Small intestine (tissue), 16 donors: ENCODE data around the gene GAB2. TPM values are rescaled to one million over a fixed set of nuclear protein-coding genes. Genes with fewer than 3 reads are reported as not detected.
"Not testable (repeated sequence)": the region's sequence is repeated elsewhere in the genome, so short reads cannot be mapped to it uniquely, and the experiment has no call there.

Source experiments
- DNase-seq, 2 donors: peaks; one replicate each; pipeline versions ENCODE4 v3.0.0 to v3.0.0-alpha.2; 2013
- FAIRE-seq: peaks from 2 replicates; lab custom pipeline; 2012; peaks lifted over from hg19 to GRCh38; lab: Jason Lieb, UNC
- H3K27ac ChIP-seq, 3 donors: one replicate each; pipeline ENCODE4 v1.5.1; 2013; ENCODE audit warnings: low read length in 2 of 3, mild to moderate bottlenecking in 2 of 3, control low read depth in 1 of 3, inconsistent platforms in 1 of 3, low read depth in 1 of 3, moderate library complexity in 1 of 3
- H3K27me3 ChIP-seq, 3 donors: one replicate each; pipeline ENCODE4 v1.6.1; 2013; ENCODE audit warnings: low read length in 3 of 3, inconsistent platforms in 1 of 3; ENCODE audit not compliant: control insufficient read depth in 3 of 3, insufficient read depth in 3 of 3
- H3K36me3 ChIP-seq, 3 donors: one replicate each; pipeline ENCODE4 v1.6.1; 2013; ENCODE audit warnings: low read length in 3 of 3, inconsistent platforms in 1 of 3, low read depth in 1 of 3, mild to moderate bottlenecking in 1 of 3, moderate library complexity in 1 of 3; ENCODE audit not compliant: control insufficient read depth in 3 of 3, insufficient read depth in 2 of 3
- H3K4me1 ChIP-seq, 3 donors: one replicate each; pipeline ENCODE4 v1.6.1; 2013; ENCODE audit warnings: low read length in 2 of 3, inconsistent platforms in 1 of 3, low read depth in 1 of 3, mild to moderate bottlenecking in 1 of 3, moderate library complexity in 1 of 3; ENCODE audit not compliant: control insufficient read depth in 3 of 3, insufficient read depth in 2 of 3
- H3K4me3 ChIP-seq, 3 donors: one replicate each; pipeline ENCODE4 v1.5.1; 2013; ENCODE audit warnings: low read length in 3 of 3, control low read depth in 1 of 3, inconsistent platforms in 1 of 3, low read depth in 1 of 3, mild to moderate bottlenecking in 1 of 3, moderate library complexity in 1 of 3
- H3K9me3 ChIP-seq, 2 donors: one replicate each; pipeline ENCODE4 v1.6.1; 2013; ENCODE audit warnings: low read depth in 1 of 2, low read length in 1 of 2; ENCODE audit not compliant: control insufficient read depth in 2 of 2, insufficient read depth in 1 of 2
- WGBS, 3 donors: extraction: QIAGEN DNeasy Blood & Tissue Kit; methylation state at CpG; one replicate each; pipeline ENCODE4 v1.1.7; 2013; 5-methylcytosine and 5-hydroxymethylcytosine counted together
- long read RNA-seq, 10 donors: transcript quantifications; one replicate each; lab custom pipeline, GENCODE V29; 2026
- polyA plus RNA-seq, 4 donors: library from polyadenylated mRNA; stranded (reverse) in 3 of 4; unstranded in 1 of 4; fragments of 200-250 nt in 3 of 4; fragments of 120-200 nt in 1 of 4; gene quantifications; one replicate each; pipeline versions ENCODE4 v1.2.1 to v1.2.3, GENCODE V29; 2013
- donor health status: healthy with polysubstance abuse.
- donor health status: control.
- donor health status: control.
- donor health status: Bipolar disorder and iron deficiency.
- donor health status: healthy.

Gene GAB2
- 10 to 100 TPM in 1 of 4 donors, 1 to 10 TPM in 3; 6.8 to 13.6 (median 8.5) TPM for polyA plus RNA-seq
- long read RNA-seq, donor 1, full-length matches to known transcripts: 1 of 7 reads
- long read RNA-seq, donor 1, partial matches to known transcripts: 6 of 7 reads
- long read RNA-seq, donor 1, other reads (novel, unspliced or antisense): 0 of 7 reads
- long read RNA-seq, donor 2: 0 reads
- long read RNA-seq, donor 3: 0 reads
- long read RNA-seq, donor 4: 0 reads
- long read RNA-seq, donor 5: 0 reads
- long read RNA-seq, donor 6: 0 reads
- long read RNA-seq, donor 7: 0 reads
- long read RNA-seq, donor 8: 0 reads
- long read RNA-seq, donor 9: 0 reads
- long read RNA-seq, donor 10: 0 reads

- WGBS, 3 donors: 0 to 1% (median 0%) methylated on average over 37 to 92 of the region's 93 CpGs
Observed at GRCh38 chr11:78417175-78417887, at the start of gene GAB2. Gene GAB2 (minus strand): TSS chr11:78417820. CDS start chr11:78417720, 100 bp downstream.

GRCh38 chr11:78467370-78467769 is 49.8 kb upstream of the GAB2 start:
- no peak for DNase-seq
- FAIRE-seq: no peak
- Histone ChIP-seq H3K36me3 (peaks cover 0 to 6% (median 0%) of the 10 kb centered on the region in 3 donors), H3K4me3 (no peak overlapping the region), H3K27me3 (no peaks in the 10 kb centered on the region), H3K9me3 (no peaks in the 10 kb centered on the region), H3K4me1 (no peaks in the 10 kb centered on the region), H3K27ac (no peak overlapping the region)
- 90 to 94% (median 94%) methylated on average over 2 of the region's 2 CpGs for WGBS, 3 donors

More at GRCh38 chr11:78417175-78417887, at the start of gene GAB2:
- FAIRE-seq (no peak), DNase-seq (no peak)
- Histone ChIP-seq H3K36me3 (no peaks in the 10 kb centered on the region), H3K27ac (peak within 1 kb of the TSS; percentile 83 to 94 (median 93)), H3K4me3 (peak within 1 kb of the TSS; percentile 77 to 86 (median 86)), H3K4me1 (peaks cover 0 to 21% (median 7%) of the 10 kb centered on the region in 3 donors), H3K9me3 (no peaks in the 10 kb centered on the region), H3K27me3 (peaks cover 0 to 16% (median 0%) of the 10 kb centered on the region in 3 donors)

- Histone ChIP-seq H3K9me3 (no peaks in the 10 kb centered on the region), H3K4me1 (no peaks in the 10 kb centered on the region), H3K27me3 (no peaks in the 10 kb centered on the region), H3K4me3 (no peak overlapping the region), H3K36me3 (peaks cover 0 to 6% (median 0%) of the 10 kb centered on the region in 3 donors), H3K27ac (peak overlapping the region in 2 of 3 donors; percentile 80 to 94)
- FAIRE-seq (peak; percentile 19), DNase-seq (peak in 1 of 2 donors; percentile 46)
- 62 to 79% (median 75%) methylated on average over 15 to 19 of the region's 19 CpGs for WGBS, 3 donors
Observed at GRCh38 chr11:78465169-78465942, 47.7 kb upstream of the GAB2 start.

GRCh38 chr11:78464787-78465168 is 47.2 kb upstream of the GAB2 start:
- H3K4me3 ChIP-seq, H3K27me3 ChIP-seq, H3K4me1 ChIP-seq, FAIRE-seq, DNase-seq, H3K36me3 ChIP-seq, H3K9me3 ChIP-seq: not testable (repeated sequence)
- WGBS, 3 donors: 89 to 93% (median 91%) methylated on average over 14 of the region's 14 CpGs
- peak overlapping the region in 2 of 3 donors; percentile 80 to 94 for H3K27ac ChIP-seq

- no peak for FAIRE-seq
Observed at GRCh38 chr11:78460471-78460870, 42.9 kb upstream of the GAB2 start.

GRCh38 chr11:78459738-78460137 is 42.1 kb upstream of the GAB2 start:
- H3K27me3 ChIP-seq: no peaks in the 10 kb centered on the region
- H3K4me1 ChIP-seq: no peaks in the 10 kb centered on the region
- no peaks in the 10 kb centered on the region for H3K9me3 ChIP-seq
- FAIRE-seq: no peak
- no peak overlapping the region for H3K4me3 ChIP-seq
- WGBS, 3 donors: 88 to 95% (median 94%) methylated on average over 4 of the region's 4 CpGs
- H3K36me3 ChIP-seq: peaks cover 0 to 4% (median 0%) of the 10 kb centered on the region in 3 donors
- DNase-seq: no peak
- no peak overlapping the region for H3K27ac ChIP-seq

More at GRCh38 chr11:78460471-78460870, 42.9 kb upstream of the GAB2 start:
- DNase-seq: no peak
- Histone ChIP-seq H3K4me1 (no peaks in the 10 kb centered on the region), H3K4me3 (no peak overlapping the region), H3K36me3 (peaks cover 0 to 7% (median 0%) of the 10 kb centered on the region in 3 donors), H3K9me3 (no peaks in the 10 kb centered on the region), H3K27ac (no peak overlapping the region), H3K27me3 (no peaks in the 10 kb centered on the region)
- 92 to 100% (median 100%) methylated on average over 1 of the region's 1 CpG for WGBS, 3 donors

- WGBS, 3 donors: 72 to 90% (median 85%) methylated on average over 2 of the region's 2 CpGs
- no peak for DNase-seq
- Histone ChIP-seq H3K27me3 (no peaks in the 10 kb centered on the region), H3K4me3 (no peak overlapping the region), H3K4me1 (no peaks in the 10 kb centered on the region), H3K27ac (no peak overlapping the region), H3K36me3 (peaks cover 0 to 4% (median 0%) of the 10 kb centered on the region in 3 donors), H3K9me3 (no peaks in the 10 kb centered on the region)
- FAIRE-seq: no peak
Observed at GRCh38 chr11:78457448-78457847, 39.8 kb upstream of the GAB2 start.
